Hematopoietic multipotent progenitor cell (in vitro differentiated cells): ENCODE measurements around the gene ABHD12B. TPM values are rescaled to one million over a fixed set of nuclear protein-coding genes. Genes with fewer than 3 reads are reported as not detected.

ENCODE experiments used
- DNase-seq, 3 donors: peaks; one replicate each; pipeline ENCODE4 v3.0.0-alpha.2; 2011 to 2015; ENCODE audit warnings: low read depth in 2 of 3, low spot score in 2 of 3
- total RNA-seq: library from RNA; depleted of rRNA; stranded (reverse); fragments of >200 nt; gene quantifications from one replicate; pipeline ENCODE4 v1.2.3, GENCODE V29; 2012

ABHD12B gene
- total RNA-seq, 1 donor, result 0.27 TPM

- DNase-seq, result no peak
Observed at GRCh38 chr14:50837850-50838470, 33.9 kb upstream of the ABHD12B start.

- no peak for DNase-seq
Observed at GRCh38 chr14:50839048-50839447, 32.8 kb upstream of the ABHD12B start.

GRCh38 chr14:50839691-50840090 lies 32.2 kb upstream of the ABHD12B start:
- DNase-seq, result no peak

GRCh38 chr14:50844391-50844790 lies 27.5 kb upstream of the ABHD12B start:
- DNase-seq, result no peak

GRCh38 chr14:50845166-50845565 lies 26.7 kb upstream of the ABHD12B start:
- no peak for DNase-seq

- DNase-seq, result no peak
Observed at GRCh38 chr14:50846226-50846880, 25.5 kb upstream of the ABHD12B start.

DNA sequence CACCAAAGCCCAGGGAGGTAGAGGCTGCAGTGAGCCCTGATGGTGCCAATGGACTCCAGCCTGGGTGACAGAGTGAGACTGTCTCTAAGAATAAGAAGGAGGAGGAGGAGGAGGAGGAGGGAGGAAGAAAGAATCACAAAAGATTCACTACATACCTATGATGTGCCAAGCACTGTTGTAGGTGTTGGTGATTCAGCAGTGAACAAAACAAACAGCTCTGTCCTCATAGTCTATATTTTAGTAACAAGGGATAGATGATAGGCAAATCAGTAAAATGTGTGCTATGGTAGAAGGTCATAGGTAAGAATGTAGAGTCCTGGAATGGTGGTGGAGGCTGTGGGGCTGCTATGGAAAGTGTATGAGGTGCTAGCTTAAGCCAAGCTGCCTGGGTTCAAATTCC lies 18.0 kb upstream of the ABHD12B start:
- DNase-seq, result no peak

- DNase-seq, result peak in 2 of 3 donors; percentile 84 to 89
Observed at GRCh38 chr14:50854521-50854920, 17.3 kb upstream of the ABHD12B start.

DNA sequence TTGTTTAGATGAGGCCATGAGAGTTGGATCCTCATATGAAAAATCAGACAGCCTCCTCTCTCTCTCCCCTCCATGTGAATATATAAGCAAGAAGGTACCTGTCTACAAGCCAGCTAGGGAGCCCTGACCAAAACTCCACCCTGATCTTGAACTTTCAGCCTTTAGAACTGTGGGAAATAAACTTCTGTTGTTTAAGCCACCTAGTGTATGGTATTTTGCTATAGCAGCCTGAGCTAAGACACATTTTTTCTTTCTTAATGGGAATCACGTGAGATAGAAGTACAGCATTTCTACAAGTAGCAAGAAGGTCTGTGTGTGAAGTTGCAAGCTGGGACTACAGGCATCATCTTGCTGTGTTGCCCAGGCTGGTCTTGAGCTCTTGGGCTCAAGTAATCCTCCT lies 16.3 kb upstream of the ABHD12B start:
- no peak for DNase-seq

GRCh38 chr14:50856660-50857059 lies 15.2 kb upstream of the ABHD12B start:
- DNase-seq, result no peak

GRCh38 chr14:50859296-50859624 lies 12.6 kb upstream of the ABHD12B start:
- DNase-seq, result no peak

- peak; percentile 72 to 92 (median 85) for DNase-seq
Observed at GRCh38 chr14:50860478-50861086, 11.3 kb upstream of the ABHD12B start.

DNA sequence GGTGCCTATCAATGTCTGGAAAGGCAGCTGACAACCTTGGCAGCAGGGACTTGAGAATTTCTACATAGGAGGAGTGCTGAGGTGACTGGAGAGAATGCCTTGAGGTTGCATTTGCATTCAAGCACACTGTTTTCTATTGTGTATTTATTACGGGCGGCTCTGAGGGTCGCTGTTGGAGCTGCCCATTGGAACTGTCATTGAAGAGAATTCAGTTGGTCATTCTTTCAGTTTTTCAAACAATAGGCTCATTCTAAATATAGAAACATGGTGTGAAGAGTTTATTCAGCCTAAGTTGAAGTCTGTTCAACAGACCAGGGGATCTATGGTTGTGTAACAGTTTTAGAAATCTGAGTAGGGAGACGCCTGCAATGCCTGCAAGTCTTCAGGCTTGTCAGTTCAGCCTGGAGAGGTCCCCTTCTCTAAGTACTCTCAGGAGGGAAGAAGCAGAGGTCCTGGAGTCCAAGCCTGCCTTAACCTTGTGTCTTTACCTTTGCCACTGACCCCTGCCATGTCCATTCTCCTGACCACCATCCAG lies 9.8 kb upstream of the ABHD12B start:
- no peak for DNase-seq

DNA sequence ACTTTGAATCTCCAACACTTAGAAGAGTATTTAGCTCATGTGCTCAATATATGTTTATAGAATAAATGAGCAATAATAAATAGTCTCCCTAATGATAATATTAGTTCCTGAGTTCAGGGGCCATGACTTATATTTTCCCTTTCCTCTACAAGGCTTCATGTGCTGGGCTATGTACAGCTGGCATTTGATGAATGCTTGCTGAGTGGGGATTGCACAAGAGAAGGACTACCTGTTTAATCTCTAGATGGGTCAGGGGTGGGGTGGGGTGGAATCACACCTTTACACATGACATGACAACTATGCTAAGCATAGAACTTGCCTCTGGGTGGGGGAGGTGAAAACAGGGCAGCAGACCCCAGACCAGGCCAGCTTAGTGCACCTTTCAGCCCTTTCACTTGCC lies 7.6 kb upstream of the ABHD12B start:
- no peak for DNase-seq

DNA sequence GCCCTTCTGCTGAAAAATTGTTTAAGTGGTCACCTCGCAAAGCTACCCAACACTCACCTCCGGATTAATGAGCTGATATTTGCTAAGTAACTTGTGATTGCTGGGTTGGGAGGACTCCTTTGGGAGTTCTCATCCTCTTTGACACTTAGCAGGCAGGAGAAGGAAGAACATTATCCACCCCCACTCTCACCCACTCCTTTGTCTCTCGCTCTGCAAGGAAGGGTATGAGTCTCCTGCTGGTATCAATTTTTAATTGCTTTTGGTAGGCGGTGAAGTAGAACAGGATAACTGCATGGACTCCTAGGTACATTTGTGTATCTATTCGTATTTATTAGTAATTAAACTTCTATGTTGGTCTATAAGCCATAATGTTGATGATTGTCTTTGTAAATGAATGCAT lies 6.9 kb upstream of the ABHD12B start:
- DNase-seq, result no peak

DNA sequence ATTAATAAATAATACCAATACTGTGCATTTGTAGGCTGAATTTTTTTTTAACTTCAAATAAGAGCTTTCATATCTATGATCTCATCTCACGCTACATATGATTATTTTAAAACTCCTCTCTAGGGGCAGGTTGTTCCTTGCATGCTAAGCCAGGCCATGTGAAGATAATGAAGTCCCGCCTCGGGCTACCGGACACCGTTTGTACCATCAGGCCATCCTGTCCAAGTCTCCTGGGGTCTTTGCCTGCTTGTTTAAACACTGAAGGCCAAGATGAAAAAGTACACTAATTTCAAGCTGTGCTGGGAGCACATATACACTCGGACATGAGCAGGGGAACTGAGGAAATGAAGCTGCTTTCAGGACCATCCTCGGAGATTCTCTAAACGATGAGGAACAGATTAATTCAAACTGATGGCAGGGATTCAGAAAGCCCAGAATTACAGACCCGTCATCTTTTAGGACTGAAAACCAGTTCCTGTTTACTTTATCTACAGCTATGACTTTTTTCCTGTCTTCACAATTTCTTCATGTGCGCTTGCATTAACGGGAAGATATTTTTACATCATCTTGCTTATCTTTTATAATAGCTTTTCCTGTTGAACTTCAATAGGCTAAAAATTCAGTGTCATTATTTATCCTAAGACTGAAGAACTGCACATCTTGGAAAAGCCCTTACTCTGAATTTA lies 6.3 kb upstream of the ABHD12B start:
- peak in 1 of 3 donors; percentile 28 for DNase-seq

DNA sequence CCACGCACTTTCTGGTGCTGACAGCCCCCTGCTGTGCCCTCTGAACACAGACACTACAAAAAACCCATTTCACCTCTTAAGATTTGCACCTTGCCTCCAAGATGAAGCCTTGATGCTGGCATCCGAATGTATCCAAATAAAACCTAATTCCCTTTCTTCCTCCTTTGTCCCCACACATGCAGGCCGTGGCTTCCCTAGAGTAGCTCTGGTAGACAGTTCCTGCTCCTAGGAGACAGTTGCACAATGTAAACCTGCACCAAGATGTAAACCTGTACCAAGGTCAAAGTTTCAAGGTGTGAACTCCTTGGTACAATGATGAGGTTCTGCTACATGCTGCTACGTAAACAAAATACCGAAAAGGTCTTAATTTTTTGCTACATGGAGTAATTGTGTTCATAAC lies 625 bp upstream of the ABHD12B start:
- DNase-seq, result no peak

DNA sequence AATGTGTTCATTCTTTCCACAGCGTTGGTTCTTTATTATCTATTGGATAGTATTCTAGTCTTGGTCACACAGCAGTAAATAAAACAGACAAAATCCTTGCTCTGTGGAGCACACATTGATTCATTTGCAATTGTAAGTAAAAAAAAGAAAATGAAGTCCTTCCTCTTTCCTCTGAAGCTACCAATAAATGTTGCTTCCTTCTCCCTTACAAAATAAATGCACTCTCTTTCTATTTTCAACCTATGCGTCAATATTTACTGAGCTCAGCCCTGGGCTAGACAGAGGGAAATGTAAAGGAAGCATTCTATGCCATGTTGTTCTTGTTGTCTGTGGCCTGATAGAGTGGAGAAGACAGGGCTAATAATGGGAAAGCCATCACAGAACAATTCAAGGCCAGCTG lies 2.9 kb downstream of the ABHD12B start:
- no peak for DNase-seq

- DNase-seq, result peak in 1 of 3 donors; percentile 68
Observed at GRCh38 chr14:50875359-50876070, 3.7 kb downstream of the ABHD12B start.

GRCh38 chr14:50882932-50883826 lies 11.3 kb downstream of the ABHD12B start:
- no peak for DNase-seq
